Activated effector memory CD4-positive, alpha-beta T cell treated with Interleukin-2 at 50 U/mL for 16 hours (primary cell): ENCODE measurements around the gene RPGRIP1.
"Not testable (repeated sequence)": the region's sequence is repeated elsewhere in the genome, so short reads cannot be mapped to it uniquely, and the experiment has no call there.

ENCODE experiments used
- DNase-seq: peaks from one replicate; pipeline ENCODE4 v3.0.0-alpha.2; 2020

The RPGRIP1 gene

DNA sequence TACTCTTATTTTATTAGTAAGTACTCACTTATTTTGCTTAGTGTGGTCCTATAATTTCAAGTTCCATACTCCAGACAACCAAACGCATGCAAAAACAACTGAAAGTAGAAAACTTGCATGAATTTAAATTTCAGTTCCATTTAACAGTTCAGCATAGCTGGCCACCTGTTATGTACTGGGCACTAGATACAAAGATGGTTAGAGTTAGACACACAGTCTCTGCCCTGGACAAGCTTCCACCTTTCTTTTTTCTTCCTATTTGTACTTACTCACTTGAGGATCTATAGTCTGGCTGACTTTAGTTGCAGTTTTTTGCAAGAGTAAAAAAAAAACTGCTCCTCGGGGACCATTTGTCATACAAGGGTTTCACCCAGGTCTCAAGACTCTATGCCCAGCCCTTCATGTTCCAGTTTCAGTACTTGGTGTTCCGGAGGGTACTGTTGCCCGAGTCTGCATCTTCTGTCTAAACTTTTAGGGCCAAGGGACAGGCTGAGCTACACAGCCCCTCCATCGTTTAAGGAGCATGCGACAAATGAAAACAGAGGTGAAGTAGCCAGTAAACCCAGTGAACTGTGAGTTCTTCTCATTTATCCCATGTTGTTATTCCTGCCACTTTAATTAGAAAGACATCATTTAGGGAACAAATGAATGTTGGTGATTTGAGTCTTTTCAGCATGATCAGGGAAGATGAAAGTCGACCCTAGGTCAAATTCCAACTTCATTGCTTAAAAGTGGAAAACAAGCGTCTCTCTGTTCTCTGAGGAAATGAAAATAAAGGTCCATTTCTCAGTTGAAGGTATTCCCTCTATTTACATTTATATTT, 22.3 kb downstream of the RPGRIP1 start:
- no peak for DNase-seq

DNA sequence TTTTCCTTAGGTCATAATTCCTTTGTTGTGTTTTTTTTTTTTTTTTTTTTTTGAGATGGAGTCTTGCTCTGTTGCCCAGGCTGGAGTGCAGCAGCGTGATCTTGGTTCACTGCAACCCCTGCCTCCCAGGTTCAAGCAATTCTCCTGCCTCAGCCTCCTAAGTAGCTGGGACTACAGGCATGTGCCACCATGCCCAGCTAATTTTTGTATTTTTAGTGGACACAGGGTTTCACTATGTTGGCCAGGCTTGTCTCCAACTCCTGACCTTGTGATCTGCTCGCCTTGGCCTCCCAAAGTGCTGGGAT, 22.9 kb downstream of the RPGRIP1 start:
- not testable (repeated sequence) for DNase-seq

GRCh38 chr14:21307637-21308036, 27.8 kb downstream of the RPGRIP1 start:
- DNase-seq, result no peak

DNA sequence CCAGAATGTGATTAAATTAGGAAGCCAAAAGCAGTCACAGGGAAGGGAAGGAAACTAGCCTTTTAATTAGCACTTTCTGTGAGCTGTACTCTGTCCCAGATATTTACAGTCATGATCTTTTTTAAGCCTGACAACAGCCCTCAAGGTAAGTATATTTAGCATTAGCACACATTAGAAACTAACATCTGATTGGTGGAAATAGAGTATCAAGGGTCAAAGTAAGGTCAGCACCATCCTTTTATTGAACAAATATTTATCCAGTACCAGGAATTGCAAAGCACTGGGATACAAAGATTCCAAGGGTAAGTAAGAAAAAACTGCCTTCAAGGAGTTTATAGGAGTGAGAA, 28.2 kb downstream of the RPGRIP1 start:
- no peak for DNase-seq

DNA sequence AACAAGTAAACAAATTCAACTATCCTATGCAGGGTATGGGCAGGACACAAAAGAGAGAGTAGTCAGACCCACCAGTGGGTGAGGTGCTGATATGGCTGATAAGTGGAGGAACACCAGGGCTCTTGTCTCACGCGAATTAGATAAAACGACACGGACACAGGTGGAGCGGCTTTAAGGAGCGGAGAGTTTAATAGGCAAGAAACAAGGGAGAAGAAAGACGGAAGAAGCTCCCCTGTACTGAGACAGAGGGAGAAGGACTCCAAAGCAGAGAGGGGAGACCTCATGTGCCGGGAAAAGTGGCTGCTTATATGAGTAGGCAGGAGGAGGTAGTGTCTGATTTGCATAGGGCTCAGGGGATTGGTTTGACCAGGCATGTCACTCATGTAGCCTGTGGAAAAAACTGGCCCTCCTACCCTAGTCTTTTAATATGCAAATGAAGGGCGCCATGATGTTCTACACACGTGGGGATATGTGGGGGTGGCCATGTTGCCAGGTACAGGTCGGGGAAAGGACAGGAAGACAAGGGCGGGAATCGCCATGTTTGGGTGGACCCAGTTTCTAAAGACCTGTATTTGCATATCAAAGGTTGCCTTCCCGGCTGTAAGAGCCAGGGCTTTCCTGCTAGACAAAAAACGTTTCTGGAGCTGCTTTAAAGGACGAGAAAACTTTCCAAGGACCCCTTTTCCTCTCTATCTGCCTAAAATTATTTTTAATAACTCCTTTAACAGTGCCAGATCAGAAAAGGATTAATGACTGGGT, 28.8 kb downstream of the RPGRIP1 start:
- DNase-seq, result peak; percentile 75

- DNase-seq, result no peak
These were observed 29.4 kb downstream of the RPGRIP1 start for GRCh38 chr14:21309238-21309636.

DNA sequence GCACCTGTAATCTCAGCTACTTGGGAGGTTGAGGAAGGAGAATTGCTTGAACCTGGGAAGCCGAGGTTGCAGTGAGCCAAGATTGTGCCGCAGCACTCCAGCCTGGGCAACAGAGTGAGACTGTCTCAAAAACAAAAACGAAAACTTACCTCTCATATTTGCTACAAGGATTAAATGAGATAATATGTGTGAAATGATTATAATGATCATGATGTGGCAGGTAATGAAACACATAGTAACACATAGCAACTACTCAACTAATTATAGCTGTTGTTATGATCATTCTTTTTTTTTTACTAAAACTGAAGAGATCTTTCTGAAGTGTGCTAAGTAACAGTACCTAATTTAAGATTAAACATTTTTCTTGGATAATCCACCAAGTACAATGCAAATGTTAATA, 30.1 kb downstream of the RPGRIP1 start:
- DNase-seq, result no peak

GRCh38 chr14:21311614-21312013, 31.7 kb downstream of the RPGRIP1 start:
- no peak for DNase-seq

GRCh38 chr14:21313512-21313911, 33.6 kb downstream of the RPGRIP1 start:
- DNase-seq, result no peak

DNA sequence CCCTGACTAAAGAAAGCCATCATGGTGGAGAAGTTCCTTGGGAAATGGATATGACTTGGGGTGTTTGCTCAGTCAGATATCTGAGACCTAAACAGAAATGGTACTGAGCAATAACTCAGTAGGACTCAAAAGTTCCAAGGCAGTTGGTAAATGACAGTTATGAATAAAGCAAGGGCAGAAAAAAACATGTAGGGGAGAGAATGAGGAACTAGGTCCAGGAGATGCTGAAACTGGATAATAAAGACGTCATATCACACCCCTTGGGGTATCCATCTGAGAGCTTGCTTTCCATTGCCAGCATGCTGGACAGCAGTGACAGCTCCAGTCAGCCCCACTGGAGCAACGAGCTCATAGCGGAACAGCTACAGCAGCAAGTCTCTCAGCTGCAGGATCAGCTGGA, 37.5 kb downstream of the RPGRIP1 start:
- DNase-seq, result no peak

- DNase-seq, result no peak
These were observed 41.0 kb downstream of the RPGRIP1 start for GRCh38 chr14:21320913-21321312.

DNA sequence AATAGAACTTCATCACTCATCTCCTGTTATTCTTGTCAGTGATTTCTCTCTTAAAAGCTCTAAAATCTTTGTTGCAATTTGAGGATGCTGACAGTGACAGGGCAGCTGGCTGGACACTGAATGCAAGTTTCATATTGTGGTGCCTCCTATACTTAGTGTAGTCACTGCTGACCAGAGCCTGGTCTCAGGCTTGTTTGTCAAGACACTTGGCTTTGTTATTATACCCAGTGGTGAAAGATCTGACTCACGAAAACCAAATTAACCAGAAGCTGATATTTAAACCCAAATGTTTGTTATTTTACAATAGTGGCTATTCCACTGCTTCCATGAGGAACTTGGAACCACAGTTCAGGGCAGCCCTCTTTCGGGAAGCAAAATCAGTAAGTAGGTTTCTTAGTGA, 42.8 kb downstream of the RPGRIP1 start:
- no peak for DNase-seq

GRCh38 chr14:21326972-21327371, 47.1 kb downstream of the RPGRIP1 start:
- DNase-seq, result no peak
